OCI-LY7 (cell line): ENCODE measurements around the gene SERPINA12. TPM values are rescaled to one million over a fixed set of nuclear protein-coding genes. Genes with fewer than 3 reads are reported as not detected.

Source experiments
- BruUV-seq: library from RNA; stranded (reverse); fragments of 400-500 nt; replicated peaks from 2 replicates; lab custom pipeline; 2021; lab: Mats Ljungman, UMichigan
- CTCF ChIA-PET: fragments of 300-600 bp; sonication (Branson Sonifier 250); formaldehyde crosslinking; loops from one replicate; lab custom pipeline; 2022; ENCODE audit warnings: antibody characterized with exemption; ENCODE audit not compliant: unreplicated experiment; lab: Charles Lee
- POLR2A ChIA-PET: fragments of 300-600 bp; sonication (Branson Sonifier 250); formaldehyde crosslinking; loops from one replicate; lab custom pipeline; 2022; ENCODE audit warnings: antibody characterized with exemption; lab: Charles Lee
- DNase-seq: peaks from one replicate; pipeline ENCODE4 v3.0.0-alpha.2; 2015; ENCODE audit warnings: low spot score
- H2AFZ ChIP-seq: fragments of 200-600 bp; sonication (generic), shearing (Covaris generic); 2 replicates; pipeline ENCODE4 v1.6.1; 2014; ENCODE audit warnings: mild to moderate bottlenecking, antibody characterized with exemption, low read length, moderate library complexity
- H3K27ac ChIP-seq: fragments of 200-600 bp; sonication (generic); 2 replicates; pipeline ENCODE4 v1.5.1; 2014; ENCODE audit warnings: mixed run types, low read depth, mild to moderate bottlenecking, moderate library complexity, low read length, inconsistent platforms; ENCODE audit not compliant: poor library complexity, severe bottlenecking
- H3K36me3 ChIP-seq: fragments of 200-600 bp; sonication (generic); 2 replicates; pipeline ENCODE4 v1.6.1; 2014; ENCODE audit warnings: mild to moderate bottlenecking, antibody characterized with exemption, low read length, moderate library complexity, mixed read lengths; ENCODE audit not compliant: insufficient read depth
- H3K4me1 ChIP-seq: fragments of 200-600 bp; sonication (generic); 2 replicates; pipeline ENCODE4 v1.5.1; 2014; ENCODE audit warnings: mild to moderate bottlenecking, low read length; ENCODE audit not compliant: insufficient read depth, poor library complexity, severe bottlenecking
- H3K4me2 ChIP-seq: fragments of 200-600 bp; sonication (generic); 2 replicates; pipeline ENCODE4 v1.6.1; 2014; ENCODE audit warnings: mild to moderate bottlenecking, low read length
- H3K4me3 ChIP-seq: fragments of 200-600 bp; sonication (generic); 2 replicates; pipeline ENCODE4 v1.5.1; 2014; ENCODE audit warnings: mild to moderate bottlenecking, low read depth, low read length; ENCODE audit not compliant: poor library complexity, severe bottlenecking
- H3K79me2 ChIP-seq: fragments of 200-600 bp; sonication (generic); 2 replicates; pipeline ENCODE4 v1.6.1; 2016; ENCODE audit warnings: low read depth, mild to moderate bottlenecking, low read length, moderate library complexity, mixed read lengths; ENCODE audit not compliant: insufficient read depth
- H3K9me2 ChIP-seq: fragments of 200-600 bp; sonication (generic); 2 replicates; pipeline ENCODE4 v1.6.1; 2016; ENCODE audit warnings: mild to moderate bottlenecking, low read length, mixed read lengths; ENCODE audit not compliant: insufficient read depth
- H3K9me3 ChIP-seq: fragments of 200-600 bp; sonication (generic); 2 replicates; pipeline ENCODE4 v1.6.1; 2014; ENCODE audit warnings: mild to moderate bottlenecking, mixed run types, low read length, mixed read lengths
- H4K20me1 ChIP-seq: fragments of 200-600 bp; sonication (generic); 2 replicates; pipeline ENCODE4 v1.6.1; 2014; ENCODE audit warnings: mild to moderate bottlenecking, antibody characterized with exemption, low read length, moderate library complexity, mixed read lengths; ENCODE audit not compliant: insufficient read depth
- CTCF ChIP-seq: fragments of 200-600 bp; sonication (generic); conservative IDR thresholded peaks from 2 replicates; pipeline ENCODE4 v1.5.1; 2014; ENCODE audit warnings: mild to moderate bottlenecking, antibody characterized with exemption, low read length, moderate library complexity, mixed read lengths
- EZH2phosphoT487 ChIP-seq: fragments of 200-600 bp; sonication (generic); IDR thresholded peaks from 2 replicates; pipeline ENCODE4 v1.6.1; 2018; ENCODE audit warnings: low read depth, borderline replicate concordance, mild to moderate bottlenecking, mixed run types, antibody characterized with exemption, low read length, moderate library complexity, mixed read lengths
- intact Hi-C: fragments of 100-400 bp; cut with micrococcal nuclease; formaldehyde crosslinking; loops from one replicate; pipeline ENCODE4 v1.10.0; 2022; ENCODE audit not compliant: unreplicated experiment
- total RNA-seq, 2 experiments: library from RNA; depleted of rRNA in 1 of 2; stranded (reverse); fragments of >200 nt in 1 of 2; shearing (Covaris generic) in 1 of 2; gene quantifications; 2 replicates each; pipeline ENCODE4 v1.2.3, GENCODE V29; 2014 to 2022

Gene SERPINA12
- total RNA-seq, 2 experiments from 2014 or later = not detected

- H4K20me1 ChIP-seq = no peaks in the 10 kb centered on the region
- POLR2A ChIA-PET = no interaction called here
- DNase-seq = no peak
- H3K9me3 ChIP-seq = no peaks in the 10 kb centered on the region
- no TSS peak for BruUV-seq
- no peak overlapping the region for H3K4me2 ChIP-seq
- CTCF ChIA-PET = no interaction called here
- intact Hi-C loops = no loop called here
- H2AFZ ChIP-seq = no peak overlapping the region
- no peaks in the 10 kb centered on the region for H3K4me1 ChIP-seq
- no peak for TF ChIP-seq CTCF
- TF ChIP-seq EZH2phosphoT487 = no peak
- H3K27ac ChIP-seq = no peak overlapping the region
- H3K4me3 ChIP-seq = no peak overlapping the region
- no peaks in the 10 kb centered on the region for H3K79me2 ChIP-seq
- no peaks in the 10 kb centered on the region for H3K36me3 ChIP-seq
- no peaks in the 10 kb centered on the region for H3K9me2 ChIP-seq
These were observed 28.5 kb downstream of the SERPINA12 start for GRCh38 chr14:94480809-94481208.

GRCh38 chr14:94478420-94478819 lies 30.8 kb downstream of the SERPINA12 start:
- H3K4me3 ChIP-seq = no peak overlapping the region
- no peaks in the 10 kb centered on the region for H3K9me2 ChIP-seq
- H3K9me3 ChIP-seq = no peaks in the 10 kb centered on the region
- TF ChIP-seq CTCF = no peak
- TF ChIP-seq EZH2phosphoT487 = no peak
- no peaks in the 10 kb centered on the region for H3K79me2 ChIP-seq
- ChIA-PET POLR2A (interaction anchor here (0.6 kb wide), 1 partner anchor 258 kb away, joined by 3 read pairs; no protein-coding TSS in a partner anchor), CTCF (no interaction called here)
- H3K36me3 ChIP-seq = no peaks in the 10 kb centered on the region
- no peak for DNase-seq
- H2AFZ ChIP-seq = no peak overlapping the region
- no peak overlapping the region for H3K4me2 ChIP-seq
- no peaks in the 10 kb centered on the region for H3K4me1 ChIP-seq
- intact Hi-C loops = no loop called here
- H3K27ac ChIP-seq = no peak overlapping the region
- no TSS peak for BruUV-seq
- H4K20me1 ChIP-seq = no peaks in the 10 kb centered on the region

GRCh38 chr14:94476023-94476422 lies 33.2 kb downstream of the SERPINA12 start, which contains the start of gene SERPINA9:
TSS of gene SERPINA9 (minus strand) at chr14:94476197. CDS start at chr14:94469840, 6,357 bp downstream.
- BruUV-seq = no TSS peak
- Histone ChIP-seq H3K27ac (no peak within 1 kb of the TSS), H4K20me1 (no peaks in the 10 kb centered on the region), H3K9me2 (no peaks in the 10 kb centered on the region), H3K9me3 (no peaks in the 10 kb centered on the region), H3K4me2 (peak within 1 kb of the TSS; percentile 2), H3K4me3 (no peak within 1 kb of the TSS), H3K4me1 (no peaks in the 10 kb centered on the region), H2AFZ (no peak within 1 kb of the TSS), H3K79me2 (no peaks in the 10 kb centered on the region), H3K36me3 (no peaks in the 10 kb centered on the region)
- intact Hi-C loops = no loop called here
- CTCF ChIA-PET = interaction anchor here (0.7 kb wide), 1 partner anchor 42 kb away, joined by 3 read pairs; no protein-coding TSS in a partner anchor
- DNase-seq = no peak
- POLR2A ChIA-PET = no interaction called here
- no peak for TF ChIP-seq EZH2phosphoT487
